Measurements from ENCODE around the gene C2orf72.

DNA sequence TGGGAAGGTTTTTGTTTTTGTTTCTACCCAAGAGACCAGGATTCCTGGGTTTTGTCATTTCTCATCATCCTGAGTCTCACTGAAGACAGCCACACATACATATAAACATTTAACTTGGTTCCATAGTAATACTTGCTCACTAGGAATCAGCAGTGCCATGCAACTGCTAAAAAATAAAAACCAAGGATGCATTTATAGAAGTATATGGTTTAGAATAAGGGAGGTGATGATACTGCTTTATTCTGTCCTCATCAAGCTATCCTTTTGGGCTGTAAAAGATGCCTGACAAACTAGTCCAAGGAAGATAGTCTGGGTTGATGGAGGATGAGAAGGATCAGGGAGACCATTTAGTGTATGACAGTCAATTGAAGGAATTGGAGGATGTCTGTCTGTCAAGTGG is 40.7 kb upstream of the C2orf72 start:
- TF ChIP-seq POLR2A (IDR thresholded peaks at IDR 0.05; ENCODE audit: extremely low read depth, insufficient read length) (no peak), MYC (IDR thresholded peaks at IDR 0.05; ENCODE audit: low read depth, low read length) (no peak)
- TF ChIP-seq, protein P1, sequence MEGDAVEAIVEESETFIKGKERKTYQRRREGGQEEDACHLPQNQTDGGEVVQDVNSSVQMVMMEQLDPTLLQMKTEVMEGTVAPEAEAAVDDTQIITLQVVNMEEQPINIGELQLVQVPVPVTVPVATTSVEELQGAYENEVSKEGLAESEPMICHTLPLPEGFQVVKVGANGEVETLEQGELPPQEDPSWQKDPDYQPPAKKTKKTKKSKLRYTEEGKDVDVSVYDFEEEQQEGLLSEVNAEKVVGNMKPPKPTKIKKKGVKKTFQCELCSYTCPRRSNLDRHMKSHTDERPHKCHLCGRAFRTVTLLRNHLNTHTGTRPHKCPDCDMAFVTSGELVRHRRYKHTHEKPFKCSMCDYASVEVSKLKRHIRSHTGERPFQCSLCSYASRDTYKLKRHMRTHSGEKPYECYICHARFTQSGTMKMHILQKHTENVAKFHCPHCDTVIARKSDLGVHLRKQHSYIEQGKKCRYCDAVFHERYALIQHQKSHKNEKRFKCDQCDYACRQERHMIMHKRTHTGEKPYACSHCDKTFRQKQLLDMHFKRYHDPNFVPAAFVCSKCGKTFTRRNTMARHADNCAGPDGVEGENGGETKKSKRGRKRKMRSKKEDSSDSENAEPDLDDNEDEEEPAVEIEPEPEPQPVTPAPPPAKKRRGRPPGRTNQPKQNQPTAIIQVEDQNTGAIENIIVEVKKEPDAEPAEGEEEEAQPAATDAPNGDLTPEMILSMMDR (IDR thresholded peaks at IDR 0.05; ENCODE audit: low read depth, low read length): no peak

Measured in NB4 (cell line).